Measurements from ENCODE around the gene SLC38A10. TPM values are rescaled to one million over a fixed set of nuclear protein-coding genes. Genes with fewer than 3 reads are reported as not detected.
A peak's percentile ranks its signal among the peaks of the same experiment; 100 is the strongest.

SLC38A10 gene
- total and polyA plus RNA-seq, 2 of the 13 experiments (the other 11 are each of a cell fraction or from before 2014, with no cell fraction given), result 23.4 to 55.8 TPM

- Histone ChIP-seq H3K9me3 (ENCODE audit: low read length) (no peaks in the 10 kb centered on the region), H3K27ac (ENCODE audit: extremely low read length, insufficient read depth, low read length) (no peak overlapping the region), H3K4me1 (ENCODE audit: insufficient read depth, low read length) (peaks cover 78% of the 10 kb centered on the region), H2AFZ (ENCODE audit: low read length) (no peak overlapping the region), H3K36me3 (replicated peaks in 1 of 2; ENCODE audit: control insufficient read depth in 1 of 2, insufficient read depth in 2 of 2, low read length in 2 of 2) (no peaks in the 10 kb centered on the region), H3K9ac (ENCODE audit: insufficient read depth, low read depth, low read length) (no peak overlapping the region), H3K4me2 (ENCODE audit: low read depth, low read length) (no peak overlapping the region), H3K27me3 (ENCODE audit: control insufficient read depth in 1 of 2, insufficient read depth in 2 of 2, low read length in 2 of 2) (peaks cover 3 to 45% of the 10 kb centered on the region in 2 experiments; a peak in 4 of 5 replicates), H3K79me2 (ENCODE audit: insufficient read depth, low read length) (no peaks in the 10 kb centered on the region), H3K4me3 (replicated peaks in 1 of 3; ENCODE audit: insufficient read depth in 1 of 3, low read depth in 2 of 3, low read length in 3 of 3) (no peak overlapping the region), H4K20me1 (ENCODE audit: insufficient read depth, low read length) (no peaks in the 10 kb centered on the region)
- ChIA-PET CTCF (ENCODE audit: low intra/inter-chr PET ratio, low total read pairs) (interaction anchor here (1.4 kb wide), 1 partner anchor 181 kb away, joined by 6 read pairs; no protein-coding TSS in a partner anchor), POLR2A (interaction anchor here (1.0 kb wide), 1 partner anchor 31 kb away, joined by 3 read pairs; no protein-coding TSS in a partner anchor)
- TF ChIP-seq AGO2 (optimal IDR thresholded peaks at IDR 0.05; ENCODE audit: low read depth, low read length), result peak; percentile 59
- no peak for TF ChIP-seq ZBTB3 (CRISPR knock-in tag; IDR thresholded peaks at IDR 0.05; ENCODE audit: borderline replicate concordance, low read depth)
- no peak for TF ChIP-seq ZNF343 (CRISPR knock-in tag; IDR thresholded peaks at IDR 0.05)
- TF ChIP-seq ZFP91 (CRISPR knock-in tag; IDR thresholded peaks at IDR 0.05; ENCODE audit: borderline replicate concordance), result 0 out of 2 replicates have a peak, but pooled peaks have one; percentile 10
- TF ChIP-seq AGO1 (IDR thresholded peaks at IDR 0.05; ENCODE audit: low read depth, low read length, poor library complexity, severe bottlenecking), result peak; percentile 11
- no peak for TF ChIP-seq RBM22 (optimal IDR thresholded peaks at IDR 0.05; ENCODE audit: low read length)
- TF ChIP-seq EEA1 (CRISPR knock-in tag; IDR thresholded peaks at IDR 0.05; ENCODE audit: borderline replicate concordance), result 0 out of 2 replicates have a peak, but pooled peaks have one; percentile 32
- ATAC-seq (no peak; the same call in 2 of the 3 replicates), FAIRE-seq (no peak), DNase-seq (ENCODE audit: low spot score) (no peak)
- 66% methylated on average over 9 of the region's 11 CpGs for WGBS (ENCODE audit: low lambda C conversion rate)
- intact Hi-C loops (cut with micrococcal nuclease; ENCODE audit: unreplicated experiment) (no loop called here), in situ Hi-C loops (cut with HindIII; ENCODE audit: extremely low pct_ligation_motif_present, low pct_unique_long_range_greater_than_20kb) (loop anchor here (5.0 kb wide), 1 partner anchor 179 kb away; no protein-coding TSS in a partner anchor)
- BruUV-seq (replicated peaks), result no TSS peak
Observed at GRCh38 chr17:81303385-81303784, 8.3 kb upstream of the SLC38A10 start.

Measured in HepG2 (cell line).